Panc1 (cell line): ENCODE results near the gene LYSMD4. TPM values are rescaled to one million over a fixed set of nuclear protein-coding genes. Genes with fewer than 3 reads are reported as not detected.

ENCODE experiments used
- ATAC-seq: fragments of 200-7000 bp; cut with Tn5 transposase; 2 replicates; pipeline ENCODE4 v1.9.1; 2020; ENCODE audit warnings: mild to moderate bottlenecking, moderate library complexity
- BruUV-seq: library from RNA; stranded (reverse); fragments of 400-500 nt; replicated peaks from 2 replicates; lab custom pipeline; 2021; lab: Mats Ljungman, UMichigan
- CTCF ChIA-PET: fragments of 300-600 bp; sonication (Branson Sonifier 250); formaldehyde crosslinking; loops from one replicate; lab custom pipeline; 2022; ENCODE audit warnings: antibody characterized with exemption; lab: Charles Lee
- POLR2A ChIA-PET: fragments of 300-600 bp; sonication (Branson Sonifier 250); formaldehyde crosslinking; loops from one replicate; lab custom pipeline; 2022; ENCODE audit warnings: antibody characterized with exemption; lab: Charles Lee
- DNase-seq: peaks from one replicate; pipeline ENCODE4 v3.0.0-alpha.2; 2010; ENCODE audit warnings: low read depth, low spot score
- H3K27ac ChIP-seq: 2 replicates; pipeline ENCODE4 v1.5.1; 2011; ENCODE audit warnings: mild to moderate bottlenecking, low read length, inconsistent platforms
- H3K27me3 ChIP-seq: fragments of 200-500 bp; sonication (Bioruptor generic); 2 replicates; pipeline ENCODE4 v1.6.0; 2014; ENCODE audit warnings: low read length, inconsistent platforms; ENCODE audit not compliant: control insufficient read depth, insufficient read depth
- H3K36me3 ChIP-seq: fragments of 200-500 bp; sonication (Bioruptor generic); 2 replicates; pipeline ENCODE4 v1.5.1; 2014; ENCODE audit warnings: inconsistent platforms, mild to moderate bottlenecking, low read length, moderate library complexity; ENCODE audit not compliant: control insufficient read depth, insufficient read depth
- H3K4me1 ChIP-seq: 2 replicates; pipeline ENCODE4 v1.5.1; 2011; ENCODE audit warnings: inconsistent platforms, mild to moderate bottlenecking, low read length, moderate library complexity; ENCODE audit not compliant: control insufficient read depth, insufficient read depth
- H3K4me3 ChIP-seq, 2 experiments: 2 replicates each; pipeline ENCODE4 v1.5.1; 2011 to 2012; ENCODE audit warnings: low read depth in 2 of 2, low read length in 2 of 2, mild to moderate bottlenecking in 2 of 2, inconsistent platforms in 1 of 2, moderate library complexity in 1 of 2
- H3K9me3 ChIP-seq: fragments of 200-500 bp; sonication (Bioruptor generic); 2 replicates; pipeline ENCODE4 v1.5.1; 2014; ENCODE audit warnings: low read depth, mild to moderate bottlenecking, inconsistent platforms, low read length, moderate library complexity; ENCODE audit not compliant: control insufficient read depth, insufficient read depth
- CTCF ChIP-seq: fragments of 450-650 bp; IDR thresholded peaks from 2 replicates; pipeline ENCODE4 v1.5.1; 2017; ENCODE audit warnings: mild to moderate bottlenecking
- POLR2AphosphoS5 ChIP-seq: IDR thresholded peaks from 2 replicates; pipeline ENCODE4 v1.6.1; 2012; ENCODE audit warnings: mild to moderate bottlenecking, low read depth, low read length, moderate library complexity
- REST ChIP-seq, 2 experiments: IDR thresholded peaks; 2 replicates each; pipeline ENCODE4 v1.6.1; 2011 to 2012; ENCODE audit warnings: low read depth in 2 of 2, control low read depth in 1 of 2, low read length in 1 of 2, mild to moderate bottlenecking in 1 of 2, moderate library complexity in 1 of 2; ENCODE audit not compliant: insufficient read depth in 1 of 2
- SIN3A ChIP-seq: IDR thresholded peaks from 2 replicates; pipeline ENCODE4 v1.6.1; 2012; ENCODE audit warnings: low read depth, mild to moderate bottlenecking, low read length, moderate library complexity, borderline replicate concordance; ENCODE audit not compliant: insufficient read depth
- TCF7L2 ChIP-seq: IDR thresholded peaks from 2 replicates; pipeline ENCODE4 v1.6.1; 2011; ENCODE audit warnings: mild to moderate bottlenecking, low read depth, low read length, inconsistent platforms
- in situ Hi-C: cut with HindIII; loops from 2 replicates; pipeline ENCODE4 v1.10.0; 2016; ENCODE audit warnings: low sequenced_read_pairs, low pct_unique_long_range_greater_than_20kb
- intact Hi-C: fragments of 100-400 bp; cut with micrococcal nuclease; formaldehyde crosslinking; loops from one replicate; pipeline ENCODE4 v1.10.0; 2022; ENCODE audit not compliant: unreplicated experiment
- total RNA-seq: library from RNA; stranded (reverse); gene quantifications from one replicate; pipeline ENCODE4 v1.2.1, GENCODE V29; 2021; ENCODE audit not compliant: unreplicated experiment

LYSMD4 gene
- total RNA-seq, 1 experiment from 2014 or later, result 8.9 TPM

- H3K27me3 ChIP-seq, result no peaks in the 10 kb centered on the region
- H3K27ac ChIP-seq, result peak overlapping the region; percentile 72; the same call in 1 of the 2 replicates
- intact Hi-C loops (loop anchor here (2.0 to 10.0 kb wide), 4 partner anchors 137 to 432 kb away; partner anchors contain the start of gene MEF2A), in situ Hi-C loops (no loop called here)
- no peaks in the 10 kb centered on the region for H3K36me3 ChIP-seq
- ChIA-PET POLR2A (interaction anchor here (0.9 kb wide), 1 partner anchor 29 kb away, joined by 3 read pairs; the partner anchor contains the start of gene LYSMD4), CTCF (interaction anchor here (0.6 to 1.8 kb wide), 25 partner anchors 9 to 436 kb away, joined by 3 to 27 read pairs (median 4); partner anchors contain the start of gene LYSMD4)
- TF ChIP-seq CTCF, result peak; percentile 7; the same call in 1 of the 2 replicates
- no peak for TF ChIP-seq POLR2AphosphoS5
- peak; percentile 82 for DNase-seq
- H3K4me1 ChIP-seq, result peaks cover 15% of the 10 kb centered on the region; the same call in 1 of the 2 replicates
- no TSS peak for BruUV-seq
- no peaks in the 10 kb centered on the region for H3K9me3 ChIP-seq
- ATAC-seq, result peak; percentile 54
- no peak overlapping the region for H3K4me3 ChIP-seq
Observed at GRCh38 chr15:99703603-99704443, 29.4 kb downstream of the LYSMD4 start.

- intact Hi-C loops (loop anchor here (2.0 to 10.0 kb wide), 4 partner anchors 136 to 431 kb away; partner anchors contain the start of gene MEF2A), in situ Hi-C loops (no loop called here)
- no peak for TF ChIP-seq SIN3A
- no peak for TF ChIP-seq REST (IDR thresholded peaks at IDR 0.05; ENCODE audit: insufficient read depth in 1 of 2, low read depth in 2 of 2, low read length in 1 of 2)
- TF ChIP-seq CTCF, result no peak
- no peak for TF ChIP-seq TCF7L2
- TF ChIP-seq POLR2AphosphoS5, result no peak
- CTCF ChIA-PET, result interaction anchor here (1.2 to 1.8 kb wide), 3 partner anchors 131 to 430 kb away, joined by 3 to 27 read pairs (median 4); no protein-coding TSS in a partner anchor
- ATAC-seq (no peak), DNase-seq (no peak)
- no peaks in the 10 kb centered on the region for H3K36me3 ChIP-seq
- H3K27me3 ChIP-seq, result no peaks in the 10 kb centered on the region
- peak overlapping the region; percentile 72; the same call in 1 of the 2 replicates for H3K27ac ChIP-seq
- peaks cover 15% of the 10 kb centered on the region; the same call in 1 of the 2 replicates for H3K4me1 ChIP-seq
- POLR2A ChIA-PET, result no interaction called here
- no TSS peak for BruUV-seq
- no peaks in the 10 kb centered on the region for H3K9me3 ChIP-seq
- H3K4me3 ChIP-seq, result no peak overlapping the region
Observed at GRCh38 chr15:99702895-99703602, 30.2 kb downstream of the LYSMD4 start.
